Activated CD8-positive, alpha-beta memory T cell treated with anti-CD3 and anti-CD28 coated beads, Interleukin-2, amount 10 ng/mL, durations not matched to agents 7 days and 5 days (primary cell): ENCODE measurements around the gene PSAT1. TPM values are rescaled to one million over a fixed set of nuclear protein-coding genes. Genes with fewer than 3 reads are reported as not detected.

Experiments used
- ATAC-seq: fragments of 150-1000 bp; cut with Tn5 transposase; one replicate; pipeline ENCODE4 v1.10.0; 2021; ENCODE audit warnings: moderate library complexity
- CTCF ChIA-PET: fragments of 350-600 bp; sonication (Branson Sonifier 250); formaldehyde crosslinking; loops from one replicate; lab custom pipeline; 2021; ENCODE audit warnings: antibody characterized with exemption; lab: Charles Lee
- DNase-seq: peaks from one replicate; pipeline ENCODE4 v3.0.0-alpha.2; 2020
- H3K27ac Mint-ChIP-seq: one replicate; pipeline ENCODE4 v1.8.0; 2021; ENCODE audit warnings: mild to moderate bottlenecking, mixed read lengths
- H3K27me3 Mint-ChIP-seq: one replicate; pipeline ENCODE4 v1.8.0; 2021; ENCODE audit warnings: mixed read lengths
- H3K36me3 Mint-ChIP-seq: one replicate; pipeline ENCODE4 v1.8.0; 2021; ENCODE audit warnings: mild to moderate bottlenecking, mixed read lengths
- H3K4me1 Mint-ChIP-seq: one replicate; pipeline ENCODE4 v1.8.0; 2021; ENCODE audit warnings: mixed read lengths
- H3K4me3 Mint-ChIP-seq: one replicate; pipeline ENCODE4 v1.8.0; 2021; ENCODE audit warnings: mild to moderate bottlenecking, moderate library complexity, mixed read lengths
- H3K9me3 Mint-ChIP-seq: one replicate; pipeline ENCODE4 v1.8.0; 2022; ENCODE audit warnings: low read depth, mixed read lengths
- total RNA-seq, 2 experiments: library from RNA; stranded (reverse); gene quantifications; one replicate each; pipeline ENCODE4 v1.2.3, GENCODE V29; 2021

Gene PSAT1
- total RNA-seq, result 100 to 1,000 TPM in 1 of 2 experiments, 10 to 100 TPM in 1; 72.8 to 118 TPM

GRCh38 chr9:78296893-78297671 lies at the start of gene PSAT1:
Gene PSAT1, plus strand, starts transcription at chr9:78297125. Its CDS starts 86 bp downstream, at chr9:78297211.
- CTCF ChIA-PET, result interaction anchor here (0.7 to 1.8 kb wide), 8 partner anchors 14 to 320 kb away, joined by 3 to 7 read pairs (median 3); no protein-coding TSS in a partner anchor
- Mint-ChIP-seq H3K27ac (peak within 1 kb of the TSS; percentile 94), H3K36me3 (peaks cover 22% of the 10 kb centered on the region), H3K4me3 (peak within 1 kb of the TSS; percentile 94), H3K27me3 (no peaks in the 10 kb centered on the region), H3K4me1 (peaks cover 48% of the 10 kb centered on the region), H3K9me3 (no peaks in the 10 kb centered on the region)
- ATAC-seq (peak; percentile 99), DNase-seq (peak; percentile 96)

GRCh38 chr9:78248635-78249034 lies 48.3 kb upstream of the PSAT1 start:
- H3K27ac Mint-ChIP-seq, result no peak overlapping the region

GRCh38 chr9:78249542-78249941 lies 47.4 kb upstream of the PSAT1 start:
- no peaks in the 10 kb centered on the region for H3K27me3 Mint-ChIP-seq
- H3K9me3 Mint-ChIP-seq, result no peaks in the 10 kb centered on the region
- H3K4me3 Mint-ChIP-seq, result no peak overlapping the region
- H3K36me3 Mint-ChIP-seq, result peaks cover 47% of the 10 kb centered on the region
- H3K27ac Mint-ChIP-seq, result no peak overlapping the region
- CTCF ChIA-PET, result interaction anchor here (1.1 kb wide), 1 partner anchor 120 kb away, joined by 3 read pairs; no protein-coding TSS in a partner anchor
- ATAC-seq (no peak), DNase-seq (no peak)
- peaks cover 7% of the 10 kb centered on the region for H3K4me1 Mint-ChIP-seq

More at GRCh38 chr9:78248635-78249034, 48.3 kb upstream of the PSAT1 start:
- Mint-ChIP-seq H3K9me3 (no peaks in the 10 kb centered on the region), H3K27me3 (no peaks in the 10 kb centered on the region), H3K4me3 (no peak overlapping the region), H3K4me1 (peaks cover 7% of the 10 kb centered on the region), H3K36me3 (peaks cover 44% of the 10 kb centered on the region)
- CTCF ChIA-PET, result interaction anchor here (1.3 kb wide), 1 partner anchor 9 kb away, joined by 3 read pairs; no protein-coding TSS in a partner anchor
- DNase-seq (no peak), ATAC-seq (no peak)

GRCh38 chr9:78252616-78253015 lies 44.3 kb upstream of the PSAT1 start:
- ATAC-seq (no peak), DNase-seq (no peak)
- Mint-ChIP-seq H3K36me3 (peaks cover 36% of the 10 kb centered on the region), H3K27me3 (no peaks in the 10 kb centered on the region), H3K27ac (no peak overlapping the region), H3K4me1 (peaks cover 7% of the 10 kb centered on the region), H3K4me3 (no peak overlapping the region), H3K9me3 (no peaks in the 10 kb centered on the region)
- CTCF ChIA-PET, result no interaction called here

GRCh38 chr9:78253285-78253684 lies 43.6 kb upstream of the PSAT1 start:
- Mint-ChIP-seq H3K4me1 (peaks cover 7% of the 10 kb centered on the region), H3K36me3 (peaks cover 32% of the 10 kb centered on the region), H3K27ac (no peak overlapping the region), H3K27me3 (no peaks in the 10 kb centered on the region), H3K4me3 (no peak overlapping the region), H3K9me3 (no peaks in the 10 kb centered on the region)
- DNase-seq (no peak), ATAC-seq (no peak)
- CTCF ChIA-PET, result no interaction called here

GRCh38 chr9:78261403-78262001 lies 35.4 kb upstream of the PSAT1 start:
- H3K27me3 Mint-ChIP-seq, result no peaks in the 10 kb centered on the region
- no peak overlapping the region for H3K4me3 Mint-ChIP-seq
- ATAC-seq (no peak), DNase-seq (no peak)
- H3K9me3 Mint-ChIP-seq, result no peaks in the 10 kb centered on the region
- CTCF ChIA-PET, result interaction anchor here (0.7 to 4.8 kb wide), 6 partner anchors 11 to 108 kb away, joined by 3 to 38 read pairs (median 5); no protein-coding TSS in a partner anchor
- H3K27ac Mint-ChIP-seq, result no peak overlapping the region
- no peaks in the 10 kb centered on the region for H3K4me1 Mint-ChIP-seq
- H3K36me3 Mint-ChIP-seq, result peaks cover 26% of the 10 kb centered on the region

- ATAC-seq (no peak), DNase-seq (no peak)
- H3K9me3 Mint-ChIP-seq, result no peaks in the 10 kb centered on the region
- no peaks in the 10 kb centered on the region for H3K4me1 Mint-ChIP-seq
- CTCF ChIA-PET, result interaction anchor here (0.8 to 1.5 kb wide), 2 partner anchors 15 to 107 kb away, joined by 4 to 7 read pairs; no protein-coding TSS in a partner anchor
- H3K27ac Mint-ChIP-seq, result no peak overlapping the region
- no peak overlapping the region for H3K4me3 Mint-ChIP-seq
- H3K36me3 Mint-ChIP-seq, result peaks cover 26% of the 10 kb centered on the region
- H3K27me3 Mint-ChIP-seq, result no peaks in the 10 kb centered on the region
Observed at GRCh38 chr9:78262655-78263054, 34.3 kb upstream of the PSAT1 start.

- H3K36me3 Mint-ChIP-seq, result peaks cover 45% of the 10 kb centered on the region
- CTCF ChIA-PET, result interaction anchor here (0.8 to 1.7 kb wide), 2 partner anchors 26 to 88 kb away, joined by 3 to 5 read pairs; no protein-coding TSS in a partner anchor
- H3K27me3 Mint-ChIP-seq, result no peaks in the 10 kb centered on the region
- H3K27ac Mint-ChIP-seq, result no peak overlapping the region
- H3K4me3 Mint-ChIP-seq, result no peak overlapping the region
- H3K4me1 Mint-ChIP-seq, result no peaks in the 10 kb centered on the region
- H3K9me3 Mint-ChIP-seq, result no peaks in the 10 kb centered on the region
- ATAC-seq (no peak), DNase-seq (no peak)
Observed at GRCh38 chr9:78267889-78268288, 29.0 kb upstream of the PSAT1 start.

- DNase-seq (no peak), ATAC-seq (no peak)
- CTCF ChIA-PET, result no interaction called here
- Mint-ChIP-seq H3K9me3 (no peaks in the 10 kb centered on the region), H3K4me1 (no peaks in the 10 kb centered on the region), H3K27ac (no peak overlapping the region), H3K36me3 (peaks cover 44% of the 10 kb centered on the region), H3K27me3 (no peaks in the 10 kb centered on the region), H3K4me3 (no peak overlapping the region)
Observed at GRCh38 chr9:78269784-78270183, 27.1 kb upstream of the PSAT1 start.

GRCh38 chr9:78272307-78272706 lies 24.6 kb upstream of the PSAT1 start:
- no peaks in the 10 kb centered on the region for H3K4me1 Mint-ChIP-seq
- H3K27ac Mint-ChIP-seq, result no peak overlapping the region
- H3K4me3 Mint-ChIP-seq, result no peak overlapping the region
- ATAC-seq, result no peak
- DNase-seq, result no peak
- no peaks in the 10 kb centered on the region for H3K9me3 Mint-ChIP-seq
- CTCF ChIA-PET, result interaction anchor here (0.6 to 2.1 kb wide), 2 partner anchors 24 to 1109 kb away, joined by 3 to 7 read pairs; partner anchors contain the start of gene PSAT1
- peaks cover 28% of the 10 kb centered on the region for H3K36me3 Mint-ChIP-seq
- H3K27me3 Mint-ChIP-seq, result no peaks in the 10 kb centered on the region

- CTCF ChIA-PET, result interaction anchor here (1.3 to 1.6 kb wide), 2 partner anchors 17 to 96 kb away, joined by 3 to 4 read pairs; no protein-coding TSS in a partner anchor
- no peak for DNase-seq
- Mint-ChIP-seq H3K4me1 (no peaks in the 10 kb centered on the region), H3K4me3 (no peak overlapping the region), H3K36me3 (peaks cover 19% of the 10 kb centered on the region), H3K27ac (no peak overlapping the region), H3K9me3 (no peaks in the 10 kb centered on the region), H3K27me3 (no peaks in the 10 kb centered on the region)
- ATAC-seq, result no peak
Observed at GRCh38 chr9:78273761-78274160, 23.2 kb upstream of the PSAT1 start.

- no peak for ATAC-seq
- DNase-seq, result no peak
- Mint-ChIP-seq H3K27me3 (no peaks in the 10 kb centered on the region), H3K27ac (no peak overlapping the region), H3K4me3 (no peak overlapping the region), H3K36me3 (no peaks in the 10 kb centered on the region), H3K4me1 (no peaks in the 10 kb centered on the region), H3K9me3 (no peaks in the 10 kb centered on the region)
- CTCF ChIA-PET, result interaction anchor here (1.3 kb wide), 1 partner anchor 16 kb away, joined by 4 read pairs; no protein-coding TSS in a partner anchor
Observed at GRCh38 chr9:78278177-78278777, 18.6 kb upstream of the PSAT1 start.

GRCh38 chr9:78278801-78279200 lies 18.1 kb upstream of the PSAT1 start:
- no peaks in the 10 kb centered on the region for H3K4me1 Mint-ChIP-seq

More at GRCh38 chr9:78278801-78279200, 18.1 kb upstream of the PSAT1 start:
- DNase-seq, result no peak
- ATAC-seq, result no peak
- H3K9me3 Mint-ChIP-seq, result peaks cover under 1% of the 10 kb centered on the region
- no peak overlapping the region for H3K4me3 Mint-ChIP-seq
- H3K27ac Mint-ChIP-seq, result no peak overlapping the region
- H3K27me3 Mint-ChIP-seq, result no peaks in the 10 kb centered on the region
- no peaks in the 10 kb centered on the region for H3K36me3 Mint-ChIP-seq
- CTCF ChIA-PET, result no interaction called here
